Retinal pigment epithelial cell (primary cell): ENCODE data around the gene CDH13.

ENCODE experiments used
- DNase-seq: peaks from one replicate; pipeline ENCODE4 v3.0.0-alpha.2; 2010; ENCODE audit warnings: low read depth
- H3K4me3 ChIP-seq: 2 replicates; pipeline ENCODE4 v1.5.1; 2011; ENCODE audit warnings: mild to moderate bottlenecking, low read length, control low read depth, moderate library complexity
- CTCF ChIP-seq: conservative IDR thresholded peaks from 2 replicates; pipeline ENCODE4 v1.5.1; 2011; ENCODE audit warnings: low read depth, low read length, control low read depth, inconsistent platforms

The CDH13 gene

GRCh38 chr16:82650804-82651203 lies 24.0 kb downstream of the CDH13 start:
- TF ChIP-seq CTCF: no peak
- DNase-seq: no peak
- no peak overlapping the region for H3K4me3 ChIP-seq

GRCh38 chr16:82651921-82652601 lies 25.3 kb downstream of the CDH13 start:
- DNase-seq: no peak
- no peak overlapping the region for H3K4me3 ChIP-seq

GRCh38 chr16:82652826-82653225 lies 26.1 kb downstream of the CDH13 start:
- DNase-seq: no peak
- no peak for TF ChIP-seq CTCF
- no peak overlapping the region for H3K4me3 ChIP-seq

More at GRCh38 chr16:82651921-82652601, 25.3 kb downstream of the CDH13 start:
- TF ChIP-seq CTCF: no peak

- TF ChIP-seq CTCF: no peak
- no peak overlapping the region for H3K4me3 ChIP-seq
- no peak for DNase-seq
Observed at GRCh38 chr16:82653550-82654511, 27.1 kb downstream of the CDH13 start.

- DNase-seq: no peak
- no peak overlapping the region for H3K4me3 ChIP-seq
- TF ChIP-seq CTCF: no peak
Observed at GRCh38 chr16:82655072-82655714, 28.4 kb downstream of the CDH13 start.

GRCh38 chr16:82655720-82656490 lies 29.1 kb downstream of the CDH13 start:
- no peak for TF ChIP-seq CTCF
- DNase-seq: no peak
- H3K4me3 ChIP-seq: no peak overlapping the region
